Lower leg skin (tissue), 4 donors: ENCODE data around the gene CNP. TPM values are rescaled to one million over a fixed set of nuclear protein-coding genes. Genes with fewer than 3 reads are reported as not detected.
A peak's percentile ranks its signal among the peaks of the same experiment; 100 is the strongest.
"Not testable (repeated sequence)": the region's sequence is repeated elsewhere in the genome, so short reads cannot be mapped to it uniquely, and the experiment has no call there.

Source experiments
- DNase-seq, 2 donors: peaks; one replicate each; pipeline ENCODE4 v3.0.0-alpha.2; 2019; ENCODE audit warnings: low spot score in 2 of 2
- H3K4me3 ChIP-seq: fragments of 200-600 bp; sonication (generic); 2 replicates; pipeline ENCODE4 v1.5.1; 2017; ENCODE audit warnings: mild to moderate bottlenecking, low read depth; ENCODE audit not compliant: poor library complexity, severe bottlenecking
- CTCF ChIP-seq, 3 donors: fragments of 450-650 bp; IDR thresholded peaks; one replicate each; pipeline ENCODE4 v1.5.1; 2016; ENCODE audit warnings: antibody characterized with exemption in 3 of 3, mild to moderate bottlenecking in 3 of 3, moderate library complexity in 2 of 3
- POLR2A ChIP-seq, 2 donors: fragments of 450-650 bp; IDR thresholded peaks; one replicate each; pipeline ENCODE4 v1.6.1; 2016 to 2017; ENCODE audit warnings: antibody characterized with exemption in 2 of 2, mild to moderate bottlenecking in 1 of 2, moderate library complexity in 1 of 2
- WGBS, 2 donors: methylation state at CpG; one replicate each; pipeline ENCODE4 v1.1.5; 2018; 5-methylcytosine and 5-hydroxymethylcytosine counted together
- intact Hi-C: fragments of 100-400 bp; cut with DNase I; formaldehyde crosslinking; loops from one replicate; pipeline ENCODE4 v1.15.0; 2023; ENCODE audit warnings: low total_unique reads
- total RNA-seq, 4 donors: library from RNA; depleted of rRNA; stranded (reverse); fragments of >200 nt; gene quantifications; one replicate each; pipeline ENCODE4 v1.1.0, GENCODE V29; 2016

The CNP gene
- total RNA-seq, 4 donors from 2014 or later = 37.2 to 63.8 (median 44.5) TPM

GRCh38 chr17:42018339-42018738 lies 51.7 kb downstream of the CNP start:
- no peak overlapping the region for H3K4me3 ChIP-seq
- no peak for DNase-seq
- TF ChIP-seq POLR2A (IDR thresholded peaks at IDR 0.05) (no peak), CTCF (IDR thresholded peaks at IDR 0.05) (no peak)
- intact Hi-C loops = no loop called here
- 30 to 46% methylated on average over 3 of the region's 3 CpGs for WGBS, 2 donors

- no peak overlapping the region for H3K4me3 ChIP-seq
- TF ChIP-seq CTCF (IDR thresholded peaks at IDR 0.05) = no peak
- no peak for TF ChIP-seq POLR2A (IDR thresholded peaks at IDR 0.05)
- 90 to 92% methylated on average over 4 of the region's 4 CpGs for WGBS, 2 donors
- no peak for DNase-seq
- intact Hi-C loops = no loop called here
Measured at GRCh38 chr17:42018988-42019387, 52.4 kb downstream of the CNP start.

GRCh38 chr17:42019509-42020404 lies 53.2 kb downstream of the CNP start, which contains the start of gene NKIRAS2:
TSS of gene NKIRAS2 (plus strand) at chr17:42020090. CDS start at chr17:42021578, 1,488 bp downstream.
- DNase-seq = peak; percentile 90 to 99
- H3K4me3 ChIP-seq = peak within 1 kb of the TSS; percentile 92
- TF ChIP-seq CTCF (IDR thresholded peaks at IDR 0.05) (peak in 1 of 3 donors; percentile 83), POLR2A (IDR thresholded peaks at IDR 0.05) (no peak)
- whole genome bisulfite sequencing, 2 donors = 11% methylated on average over 31 to 33 of the region's 49 CpGs
- intact Hi-C loops = no loop called here

GRCh38 chr17:42020845-42021244 lies 54.2 kb downstream of the CNP start:
- H3K4me3 ChIP-seq, DNase-seq, intact Hi-C loops: not testable (repeated sequence)
- WGBS, 2 donors = 81% methylated on average over 8 of the region's 8 CpGs

GRCh38 chr17:42023524-42024349 lies 57.1 kb downstream of the CNP start:
- WGBS, 2 donors = 57 to 84% methylated on average over 15 of the region's 15 CpGs

More at GRCh38 chr17:42023524-42024349, 57.1 kb downstream of the CNP start:
- intact Hi-C loops = loop anchor here (2.0 kb wide), 1 partner anchor 93 kb away; no protein-coding TSS in a partner anchor
- no peak overlapping the region for H3K4me3 ChIP-seq
- no peak for TF ChIP-seq CTCF (IDR thresholded peaks at IDR 0.05)
- TF ChIP-seq POLR2A (IDR thresholded peaks at IDR 0.05) = no peak
- DNase-seq = peak in 1 of 2 donors; percentile 36
